Activated CD8-positive, alpha-beta memory T cell treated with anti-CD3 and anti-CD28 coated beads for 36 hours (primary cell): ENCODE measurements around the gene PCDHB9. TPM values are rescaled to one million over a fixed set of nuclear protein-coding genes. Genes with fewer than 3 reads are reported as not detected.
"Not testable (repeated sequence)": the region's sequence is repeated elsewhere in the genome, so short reads cannot be mapped to it uniquely, and the experiment has no call there.

ENCODE experiments used
- CTCF ChIA-PET: fragments of 350-600 bp; sonication (Branson Sonifier 250); formaldehyde crosslinking; loops from one replicate; lab custom pipeline; 2021; ENCODE audit warnings: antibody characterized with exemption; lab: Charles Lee
- POLR2A ChIA-PET: fragments of 350-600 bp; sonication (Branson Sonifier 250); formaldehyde crosslinking; loops from one replicate; lab custom pipeline; 2021; ENCODE audit warnings: antibody characterized with exemption; lab: Charles Lee
- total RNA-seq, 2 experiments: library from RNA; stranded (reverse); gene quantifications; one replicate each; pipeline ENCODE4 v1.2.3, GENCODE V29; 2021

Gene PCDHB9
- total RNA-seq, result not detected

DNA sequence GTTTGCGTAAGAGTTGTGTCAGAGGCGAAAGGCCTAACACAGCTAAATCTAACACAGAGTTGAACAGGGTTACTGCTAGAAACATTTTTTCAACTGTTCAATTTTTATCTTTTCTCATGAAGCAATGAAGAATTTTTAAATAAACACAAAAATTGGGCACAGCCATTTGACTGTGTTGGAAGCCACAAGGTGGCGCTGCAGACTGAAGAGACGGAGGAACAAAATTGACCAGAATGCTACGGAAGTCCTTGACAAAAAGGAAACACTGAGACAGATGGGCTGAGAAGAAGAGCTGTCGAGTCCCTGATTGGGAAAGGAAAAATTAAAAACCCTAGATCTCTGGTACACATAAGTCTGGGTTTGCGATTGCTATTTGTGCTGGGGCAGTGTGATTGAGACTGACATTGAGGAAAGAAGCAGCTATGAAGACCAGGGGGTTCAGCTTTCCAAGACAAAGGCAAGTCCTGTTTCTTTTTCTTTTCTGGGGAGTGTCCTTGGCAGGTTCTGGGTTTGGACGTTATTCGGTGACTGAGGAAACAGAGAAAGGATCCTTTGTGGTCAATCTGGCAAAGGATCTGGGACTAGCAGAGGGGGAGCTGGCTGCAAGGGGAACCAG, at the start of gene PCDHB9:
PCDHB9 (plus strand) TSS at position 265 of the 616 bp plus-strand sequence; CDS start at position 423, 158 bp downstream.
- ChIA-PET CTCF (interaction anchor here (0.8 kb wide), 1 partner anchor 134 kb away, joined by 3 read pairs; the partner anchor contains the start of gene TAF7), POLR2A (no interaction called here)

DNA sequence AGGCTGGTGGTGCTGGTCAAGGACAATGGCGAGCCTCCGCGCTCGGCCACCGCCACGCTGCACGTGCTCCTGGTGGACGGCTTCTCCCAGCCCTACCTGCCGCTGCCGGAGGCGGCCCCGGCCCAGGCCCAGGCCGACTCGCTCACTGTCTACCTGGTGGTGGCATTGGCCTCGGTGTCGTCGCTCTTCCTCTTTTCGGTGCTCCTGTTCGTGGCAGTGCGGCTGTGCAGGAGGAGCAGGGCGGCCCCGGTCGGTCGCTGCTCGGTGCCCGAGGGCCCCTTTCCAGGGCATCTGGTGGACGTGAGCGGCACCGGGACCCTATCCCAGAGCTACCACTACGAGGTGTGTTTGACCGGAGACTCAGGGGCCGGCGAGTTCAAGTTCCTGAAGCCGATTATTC, 49.6 kb upstream of the PCDHB9 start:
- POLR2A ChIA-PET, CTCF ChIA-PET: not testable (repeated sequence)

DNA sequence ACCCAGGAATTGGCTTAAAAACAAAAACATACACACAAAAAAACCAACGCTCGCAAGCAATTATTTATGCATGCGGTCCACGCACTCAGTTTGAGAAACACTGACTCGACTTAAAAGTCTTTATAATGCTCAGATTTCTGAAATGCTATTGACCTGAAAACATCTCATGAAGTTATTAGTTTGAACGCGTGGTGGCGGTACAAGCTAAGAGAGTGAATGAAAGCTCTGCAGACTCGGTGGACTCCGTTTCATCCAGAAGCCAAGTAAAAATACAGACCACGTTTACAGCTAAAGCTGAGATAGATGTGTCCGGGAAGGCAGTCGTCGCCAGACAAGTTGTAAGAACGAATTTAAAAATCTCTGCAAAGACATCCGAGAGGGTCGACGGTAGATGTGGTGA, 37.1 kb upstream of the PCDHB9 start, which contains the start of gene PCDHB6:
PCDHB6 (plus strand) TSS at position 246 of the 400 bp plus-strand sequence. CDS start 201 bp downstream, outside the sequence.
- ChIA-PET POLR2A (no interaction called here), CTCF (no interaction called here)

DNA sequence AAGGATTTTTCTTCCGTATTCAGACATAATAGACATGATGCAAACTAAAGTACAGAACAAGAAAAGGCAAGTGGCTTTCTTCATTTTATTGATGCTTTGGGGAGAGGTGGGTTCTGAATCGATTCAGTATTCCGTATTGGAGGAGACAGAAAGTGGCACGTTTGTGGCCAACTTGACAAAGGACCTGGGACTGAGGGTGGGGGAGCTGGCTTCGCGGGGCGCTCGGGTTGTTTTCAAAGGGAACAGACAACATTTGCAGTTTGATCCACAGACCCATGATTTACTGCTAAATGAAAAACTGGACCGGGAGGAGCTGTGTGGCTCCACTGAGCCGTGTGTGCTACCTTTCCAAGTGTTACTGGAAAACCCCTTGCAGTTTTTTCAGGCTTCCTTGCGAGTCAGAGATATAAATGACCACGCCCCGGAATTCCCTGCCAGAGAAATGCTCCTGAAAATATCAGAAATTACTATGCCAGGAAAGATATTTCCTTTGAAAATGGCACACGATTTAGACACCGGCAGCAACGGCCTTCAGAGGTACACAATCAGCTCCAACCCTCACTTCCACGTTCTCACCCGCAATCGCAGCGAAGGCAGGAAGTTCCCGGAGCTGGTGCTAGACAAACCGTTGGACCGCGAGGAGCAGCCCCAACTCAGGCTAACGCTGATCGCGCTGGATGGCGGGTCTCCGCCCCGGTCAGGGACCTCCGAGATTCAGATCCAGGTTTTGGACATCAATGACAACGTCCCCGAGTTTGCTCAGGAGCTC, 36.6 kb upstream of the PCDHB9 start:
- ChIA-PET CTCF (no interaction called here), POLR2A (no interaction called here)

GRCh38 chr5:141150993-141151325, 36.0 kb upstream of the PCDHB9 start:
- CTCF ChIA-PET, result no interaction called here

GRCh38 chr5:141151632-141152031, 35.3 kb upstream of the PCDHB9 start:
- POLR2A ChIA-PET, CTCF ChIA-PET: not testable (repeated sequence)

More at GRCh38 chr5:141150993-141151325, 36.0 kb upstream of the PCDHB9 start:
- POLR2A ChIA-PET, result no interaction called here

- POLR2A ChIA-PET, CTCF ChIA-PET: not testable (repeated sequence)
Measured at GRCh38 chr5:141152096-141152495, 34.9 kb upstream of the PCDHB9 start.

GRCh38 chr5:141155540-141156374, 31.2 kb upstream of the PCDHB9 start:
- POLR2A ChIA-PET, result no interaction called here
- CTCF ChIA-PET, result no interaction called here

GRCh38 chr5:141157356-141157755, 29.6 kb upstream of the PCDHB9 start:
- CTCF ChIA-PET, POLR2A ChIA-PET: not testable (repeated sequence)

DNA sequence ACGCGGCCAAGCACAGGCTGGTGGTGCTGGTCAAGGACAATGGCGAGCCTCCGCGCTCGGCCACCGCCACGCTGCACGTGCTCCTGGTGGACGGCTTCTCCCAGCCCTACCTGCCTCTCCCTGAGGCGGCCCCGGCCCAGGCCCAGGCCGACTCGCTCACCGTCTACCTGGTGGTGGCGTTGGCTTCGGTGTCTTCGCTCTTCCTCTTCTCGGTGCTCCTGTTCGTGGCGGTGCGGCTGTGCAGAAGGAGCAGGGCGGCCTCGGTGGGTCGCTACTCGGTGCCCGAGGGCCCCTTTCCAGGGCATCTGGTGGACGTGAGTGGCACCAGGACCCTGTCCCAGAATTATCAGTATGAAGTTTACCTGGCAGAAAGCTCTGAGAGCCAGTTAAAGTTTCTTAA, 29.1 kb upstream of the PCDHB9 start:
- POLR2A ChIA-PET, CTCF ChIA-PET: not testable (repeated sequence)

GRCh38 chr5:141172381-141173204, 14.4 kb upstream of the PCDHB9 start, which contains the start of gene PCDHB7:
PCDHB7 (plus strand) TSS chr5:141172644; CDS start chr5:141172836, 192 bp downstream.
- POLR2A ChIA-PET, result no interaction called here
- CTCF ChIA-PET, result no interaction called here

GRCh38 chr5:141174291-141175104, 12.5 kb upstream of the PCDHB9 start:
- CTCF ChIA-PET, POLR2A ChIA-PET: not testable (repeated sequence)

DNA sequence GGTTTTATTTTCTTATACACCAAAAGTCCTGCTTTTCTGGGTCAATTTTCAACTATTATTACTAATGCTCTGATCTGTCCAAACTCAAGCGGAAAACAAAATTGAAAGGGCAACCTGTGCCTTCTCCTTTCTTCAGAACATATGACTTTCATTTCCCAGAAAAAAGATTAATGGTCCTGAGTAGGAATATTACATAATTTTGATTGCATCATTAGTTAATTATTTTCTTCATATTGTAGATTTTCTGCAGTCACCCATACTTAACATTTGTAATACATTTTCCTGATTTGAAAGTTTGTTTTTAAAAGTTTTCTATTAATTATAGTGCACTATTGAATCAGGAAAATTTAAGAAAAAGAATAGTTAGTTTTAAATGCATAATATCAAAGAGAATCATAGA, 11.0 kb upstream of the PCDHB9 start:
- CTCF ChIA-PET, result no interaction called here
- POLR2A ChIA-PET, result no interaction called here

GRCh38 chr5:141177577-141178191, 9.3 kb upstream of the PCDHB9 start, which contains the start of gene PCDHB8:
PCDHB8 (plus strand) TSS chr5:141177790; CDS start chr5:141178035, 245 bp downstream.
- CTCF ChIA-PET, result not testable (repeated sequence)

GRCh38 chr5:141179371-141179770, 7.6 kb upstream of the PCDHB9 start:
- POLR2A ChIA-PET, CTCF ChIA-PET: not testable (repeated sequence)

More at GRCh38 chr5:141177577-141178191, 9.3 kb upstream of the PCDHB9 start, which contains the start of gene PCDHB8:
- POLR2A ChIA-PET, result not testable (repeated sequence)

DNA sequence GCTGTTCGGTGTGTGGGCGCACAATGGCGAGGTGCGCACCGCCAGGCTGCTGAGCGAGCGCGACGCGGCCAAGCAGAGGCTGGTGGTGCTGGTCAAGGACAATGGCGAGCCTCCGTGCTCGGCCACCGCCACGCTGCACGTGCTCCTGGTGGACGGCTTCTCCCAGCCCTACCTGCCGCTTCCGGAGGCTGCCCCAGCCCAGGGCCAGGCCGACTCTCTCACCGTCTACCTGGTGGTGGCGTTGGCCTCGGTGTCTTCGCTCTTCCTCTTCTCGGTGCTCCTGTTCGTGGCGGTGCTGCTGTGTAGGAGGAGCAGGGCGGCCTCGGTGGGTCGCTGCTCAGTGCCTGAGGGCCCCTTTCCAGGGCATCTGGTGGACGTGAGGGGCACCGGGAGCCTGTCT, 7.1 kb upstream of the PCDHB9 start:
- CTCF ChIA-PET, POLR2A ChIA-PET: not testable (repeated sequence)

DNA sequence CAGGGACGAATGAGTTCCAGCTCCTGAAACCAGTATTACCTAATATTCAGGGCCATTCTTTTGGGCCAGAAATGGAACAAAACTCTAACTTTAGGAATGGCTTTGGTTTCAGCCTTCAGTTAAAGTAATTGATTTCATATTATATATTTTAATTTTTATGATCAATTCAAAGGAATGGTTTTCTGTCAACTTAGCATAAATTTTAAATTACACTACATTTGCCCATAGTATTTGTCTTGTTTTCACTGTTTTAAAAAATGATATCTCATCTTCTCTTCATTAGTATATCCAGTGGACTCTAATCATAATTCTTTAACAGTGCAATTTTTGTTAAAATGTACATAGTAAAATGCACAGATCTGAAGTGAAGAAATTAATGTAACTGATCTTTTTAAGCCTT, 6.6 kb upstream of the PCDHB9 start:
- ChIA-PET POLR2A (no interaction called here), CTCF (no interaction called here)

DNA sequence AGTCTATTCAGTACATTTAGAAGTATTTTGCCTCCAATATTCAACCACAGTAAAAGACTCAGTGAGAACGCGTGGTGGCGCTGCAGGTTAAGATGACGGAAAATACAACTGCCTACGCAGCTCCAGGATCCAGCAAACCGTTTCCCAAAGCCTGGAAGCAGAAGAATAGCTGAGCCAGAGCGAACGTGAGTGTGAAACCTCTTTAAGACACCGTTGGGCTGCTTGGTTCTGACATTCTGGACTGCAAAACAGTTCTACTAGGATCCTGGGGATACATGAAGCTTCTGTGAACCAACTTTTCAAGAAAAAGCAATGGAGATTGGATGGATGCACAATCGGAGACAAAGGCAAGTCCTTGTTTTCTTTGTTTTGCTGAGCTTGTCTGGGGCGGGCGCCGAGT, 4.7 kb upstream of the PCDHB9 start, which contains the start of gene PCDHB16:
PCDHB16 (plus strand) TSS at position 140 of the 400 bp plus-strand sequence; CDS start at position 313, 173 bp downstream.
- POLR2A ChIA-PET, result no interaction called here
- CTCF ChIA-PET, result no interaction called here
